Stimulated activated CD8-positive, alpha-beta memory T cell treated with anti-CD3 and anti-CD28 coated beads, Interleukin-4, amount 100 ng/mL, for 24 hours (primary cell): ENCODE results near the gene KCTD18.

Experiments
- DNase-seq: peaks from one replicate; pipeline ENCODE4 v3.0.0-alpha.2; 2020; ENCODE audit warnings: low read depth

KCTD18 gene

GRCh38 chr2:200454927-200455801 is 54.7 kb downstream of the KCTD18 start:
- DNase-seq, result no peak

GRCh38 chr2:200453853-200454534 is 55.9 kb downstream of the KCTD18 start:
- no peak for DNase-seq

- DNase-seq, result no peak
Measured at GRCh38 chr2:200453142-200453852, 56.6 kb downstream of the KCTD18 start.

- no peak for DNase-seq
Measured at GRCh38 chr2:200452377-200452776, 57.5 kb downstream of the KCTD18 start.

GRCh38 chr2:200451511-200451910 is 58.4 kb downstream of the KCTD18 start:
- DNase-seq, result no peak

GRCh38 chr2:200450288-200450687 is 59.6 kb downstream of the KCTD18 start:
- no peak for DNase-seq

GRCh38 chr2:200449149-200449548 is 60.7 kb downstream of the KCTD18 start:
- DNase-seq, result no peak

GRCh38 chr2:200448455-200448854 is 61.4 kb downstream of the KCTD18 start:
- DNase-seq, result no peak

GRCh38 chr2:200447139-200447855 is 62.6 kb downstream of the KCTD18 start:
- no peak for DNase-seq

- DNase-seq, result no peak
Measured at GRCh38 chr2:200446612-200447011, 63.3 kb downstream of the KCTD18 start.

- no peak for DNase-seq
Measured at GRCh38 chr2:200445284-200445683, 64.6 kb downstream of the KCTD18 start.

GRCh38 chr2:200444530-200444929 is 65.3 kb downstream of the KCTD18 start:
- DNase-seq, result no peak

GRCh38 chr2:200443916-200444315 is 66.0 kb downstream of the KCTD18 start:
- DNase-seq, result no peak

- DNase-seq, result no peak
Measured at GRCh38 chr2:200443376-200443775, 66.5 kb downstream of the KCTD18 start.

- no peak for DNase-seq
Measured at GRCh38 chr2:200442471-200442870, 67.4 kb downstream of the KCTD18 start.

- DNase-seq, result no peak
Measured at GRCh38 chr2:200439981-200440380, 69.9 kb downstream of the KCTD18 start.
